Tibial nerve (tissue), 3 donors: ENCODE measurements around the gene U2AF1L4.

Experiments
- CTCF ChIP-seq, 5 experiments: fragments of 200-600 bp in 3 of 5; fragments of 450-650 bp in 2 of 5; sonication (generic) in 3 of 5; IDR thresholded peaks; one replicate each; pipeline ENCODE4 v1.5.1; 2016 to 2019; ENCODE audit warnings: antibody characterized with exemption in 5 of 5, mild to moderate bottlenecking in 3 of 5, moderate library complexity in 2 of 5
- POLR2A ChIP-seq, 2 donors: fragments of 450-650 bp; IDR thresholded peaks; one replicate each; pipeline ENCODE4 v1.6.1; 2017; ENCODE audit warnings: antibody characterized with exemption in 2 of 2, mild to moderate bottlenecking in 2 of 2, moderate library complexity in 2 of 2

DNA sequence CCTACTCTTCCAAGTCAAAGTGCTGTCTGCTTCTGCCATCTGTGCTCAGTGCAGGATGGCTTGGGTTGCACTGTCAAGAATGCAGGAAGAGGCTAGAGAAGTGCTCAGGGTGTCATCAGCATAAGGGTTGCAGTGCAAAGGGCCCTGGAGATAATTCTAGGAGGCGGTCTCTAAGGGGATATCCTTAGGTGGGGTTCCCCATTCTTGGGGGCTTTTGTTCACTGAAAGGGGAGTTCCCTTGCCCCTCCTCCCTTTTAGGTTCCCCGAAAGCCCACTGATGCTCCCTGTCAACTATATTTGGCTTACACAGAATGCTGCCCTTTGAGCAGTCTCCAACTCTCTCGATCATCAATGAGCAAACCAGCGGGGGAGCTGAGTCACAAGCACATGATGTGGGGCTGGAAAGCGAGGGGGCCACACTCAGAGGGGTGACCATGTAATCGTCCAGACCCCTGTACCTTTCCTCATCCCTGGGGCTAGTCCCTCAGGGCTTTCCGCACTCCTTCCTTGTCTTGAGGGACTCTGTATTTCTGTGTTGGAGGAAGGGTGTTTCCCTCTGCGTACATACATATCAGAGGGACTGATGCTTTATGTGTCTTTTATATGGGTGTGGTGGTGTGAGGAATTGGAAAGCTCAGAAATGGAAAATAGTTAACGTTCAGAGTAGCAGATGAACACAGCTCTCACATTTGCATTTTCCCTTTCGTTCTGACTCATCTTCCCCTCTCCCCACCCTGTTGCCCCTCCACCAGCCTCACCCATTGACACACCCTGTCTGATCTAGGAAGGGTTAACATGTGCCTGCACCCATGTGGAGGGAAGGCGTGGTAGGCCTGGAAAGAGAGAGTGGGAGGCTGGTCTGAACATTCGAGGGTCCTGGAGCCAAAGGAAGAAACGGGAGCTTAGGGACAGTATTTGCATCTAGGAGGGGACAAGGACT is 34.2 kb downstream of the U2AF1L4 start:
- TF ChIP-seq POLR2A (IDR thresholded peaks at IDR 0.05) (no peak), CTCF (IDR thresholded peaks at IDR 0.05) (no peak)
